ENCODE measurements around the gene IFNA13. TPM values are rescaled to one million over a fixed set of nuclear protein-coding genes. Genes with fewer than 3 reads are reported as not detected.
"Not testable (repeated sequence)": the region's sequence is repeated elsewhere in the genome, so short reads cannot be mapped to it uniquely, and the experiment has no call there.

The IFNA13 gene
- total RNA-seq, 2 donors from 2014 or later, result not detected

DNA sequence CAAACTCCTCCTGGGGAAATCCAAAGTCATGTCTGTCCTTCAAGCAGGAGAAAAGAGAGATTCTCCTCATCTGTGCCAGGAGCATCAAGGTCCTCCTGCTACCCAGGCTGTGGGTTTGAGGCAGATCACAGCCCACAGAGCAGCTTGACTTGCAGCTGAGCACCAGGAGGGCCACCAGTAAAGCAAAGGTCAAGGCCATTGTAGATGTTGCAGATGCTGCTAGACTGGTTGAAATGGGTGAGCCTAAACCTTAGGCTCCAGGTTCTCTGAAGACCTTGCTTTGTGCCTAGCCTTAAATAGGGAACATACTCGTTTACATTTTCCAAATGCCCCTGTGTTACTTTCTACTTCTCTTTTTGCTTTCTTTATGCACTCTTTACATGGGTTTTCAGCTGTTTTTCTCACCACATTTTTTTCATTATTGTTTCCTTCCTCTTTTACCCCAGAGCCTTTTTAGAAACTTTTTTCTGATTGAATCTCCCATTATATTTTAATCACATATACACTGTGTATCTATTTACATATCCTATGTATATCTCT, 17.3 kb upstream of the IFNA13 start, which contains the start of gene IFNA2:
IFNA2 (minus strand) TSS at position 268 of the 540 bp plus-strand sequence; CDS start at position 199, 69 bp downstream.
- Mint-ChIP-seq H3K4me1 (no peaks in the 10 kb centered on the region), H3K4me3 (no peak within 1 kb of the TSS), H3K36me3 (ENCODE audit: low read depth) (no peaks in the 10 kb centered on the region), H3K9me3 (no peaks in the 10 kb centered on the region), H3K27ac (no peak within 1 kb of the TSS), H3K27me3 (peaks cover 31% of the 10 kb centered on the region)
- ATAC-seq (replicated peaks), result no peak

DNA sequence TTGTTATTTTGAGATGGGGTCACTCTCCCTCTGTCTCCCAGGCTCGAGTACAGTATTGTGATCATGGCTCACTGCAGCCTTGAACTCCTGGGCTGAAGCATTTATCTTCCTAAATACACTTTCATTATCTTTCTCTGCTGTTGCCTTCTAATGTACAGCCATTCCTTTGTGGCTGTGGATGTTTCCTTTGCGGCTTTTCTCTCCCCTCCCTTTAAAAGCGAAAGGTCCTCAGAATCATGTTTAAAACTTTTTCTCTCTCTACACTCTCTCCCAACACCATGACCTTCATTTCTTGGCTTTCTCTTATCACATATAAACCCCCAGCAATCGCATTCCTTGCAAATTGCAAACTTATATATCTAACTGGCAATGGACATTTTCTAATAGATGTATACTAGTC, 15.8 kb upstream of the IFNA13 start:
- Mint-ChIP-seq H3K27ac (no peak overlapping the region), H3K36me3 (ENCODE audit: low read depth) (no peaks in the 10 kb centered on the region), H3K4me3 (no peak overlapping the region), H3K9me3 (no peaks in the 10 kb centered on the region), H3K4me1 (no peaks in the 10 kb centered on the region), H3K27me3 (peaks cover 43% of the 10 kb centered on the region)
- ATAC-seq (replicated peaks), result no peak

DNA sequence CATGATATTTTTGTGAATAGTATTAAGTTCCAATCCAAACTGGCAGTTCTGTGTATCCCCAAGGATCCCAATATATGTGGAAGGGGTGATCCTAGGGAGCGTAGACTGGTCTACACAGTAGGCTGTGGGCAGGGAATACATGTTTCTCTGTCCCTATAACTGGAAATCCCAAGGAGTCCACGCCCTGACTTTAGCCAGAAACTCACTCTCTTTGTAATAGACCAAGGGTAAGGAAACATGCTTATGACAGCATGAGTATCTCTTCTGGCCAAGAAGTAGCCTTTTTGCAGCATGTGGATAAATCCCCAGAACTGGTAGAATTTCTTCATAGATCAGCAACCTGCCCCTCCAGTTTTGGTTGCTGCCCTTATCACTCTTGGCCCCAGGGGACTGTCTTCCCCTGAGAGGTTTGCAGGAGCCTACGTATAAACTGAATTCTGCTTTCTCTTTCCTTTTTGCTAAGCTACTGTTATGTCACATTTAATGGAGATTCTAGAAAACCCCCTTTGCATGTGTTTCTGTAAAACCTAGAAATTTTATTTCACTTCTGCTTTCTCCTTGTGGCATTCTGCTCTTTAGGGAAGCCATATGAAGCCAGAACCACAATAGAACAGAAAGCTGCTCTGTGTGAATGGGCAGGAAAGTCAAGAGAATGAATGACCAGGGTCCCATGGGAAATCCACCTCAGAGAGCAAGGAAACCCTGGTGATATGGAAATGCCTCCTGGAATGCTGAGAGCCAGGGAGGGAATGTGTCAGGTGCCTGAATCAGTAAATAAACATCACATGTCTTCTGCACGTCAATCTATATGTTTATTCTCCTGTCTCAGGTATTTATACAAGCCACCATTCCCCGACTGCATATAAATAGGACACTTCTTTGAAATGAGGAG, 13.8 kb upstream of the IFNA13 start:
- H3K36me3 Mint-ChIP-seq (ENCODE audit: low read depth), result no peaks in the 10 kb centered on the region
- H3K27me3 Mint-ChIP-seq, result peaks cover 41% of the 10 kb centered on the region
- H3K9me3 Mint-ChIP-seq, result no peaks in the 10 kb centered on the region
- no peaks in the 10 kb centered on the region for H3K4me1 Mint-ChIP-seq
- no peak overlapping the region for H3K27ac Mint-ChIP-seq
- peak; percentile 75 for ATAC-seq (replicated peaks)
- H3K4me3 Mint-ChIP-seq, result peak overlapping the region; percentile 16

DNA sequence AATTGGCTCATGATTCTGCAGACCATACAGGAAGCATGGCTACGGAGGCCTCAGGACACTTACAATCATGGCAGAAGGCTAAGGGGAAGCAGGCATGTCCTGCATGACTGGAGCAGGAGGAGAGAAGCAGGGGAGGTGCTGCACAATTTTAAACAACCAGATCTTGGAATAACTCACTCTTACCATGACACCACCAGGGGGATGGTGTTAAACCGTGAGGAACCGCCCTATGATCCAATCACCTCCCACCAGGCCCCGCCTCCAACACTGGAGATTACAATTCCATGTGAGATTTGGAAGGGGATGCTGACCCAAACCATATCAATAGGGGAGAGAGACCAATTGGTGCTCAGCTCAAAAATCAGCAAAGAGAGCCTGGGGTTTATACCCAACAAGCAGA, 3.6 kb upstream of the IFNA13 start:
- H3K36me3 Mint-ChIP-seq (ENCODE audit: low read depth); H3K4me1 Mint-ChIP-seq; H3K4me3 Mint-ChIP-seq; H3K9me3 Mint-ChIP-seq; H3K27ac Mint-ChIP-seq; ATAC-seq (replicated peaks): not testable (repeated sequence)
- H3K27me3 Mint-ChIP-seq, result peaks cover 24% of the 10 kb centered on the region

DNA sequence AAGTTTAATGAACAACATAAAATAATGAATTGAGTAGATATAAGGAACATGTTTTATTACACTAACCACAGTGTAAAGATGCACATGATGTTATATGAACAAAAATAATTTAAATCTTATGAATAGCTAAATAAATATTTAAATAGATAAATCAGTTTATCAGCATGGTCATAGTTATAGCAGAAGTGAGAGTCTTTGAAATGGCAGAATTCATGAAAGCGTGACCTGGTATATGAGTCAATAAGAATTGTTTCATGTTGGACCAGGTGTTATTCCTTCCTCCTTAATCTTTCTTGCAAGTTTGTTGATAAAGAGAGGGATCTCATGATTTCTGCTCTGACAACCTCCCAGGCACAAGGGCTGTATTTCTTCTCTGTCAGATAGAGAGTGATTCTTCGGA, 688 bp downstream of the IFNA13 start:
- ATAC-seq (replicated peaks); H3K9me3 Mint-ChIP-seq; H3K27ac Mint-ChIP-seq; H3K36me3 Mint-ChIP-seq (ENCODE audit: low read depth); H3K4me1 Mint-ChIP-seq; H3K4me3 Mint-ChIP-seq: not testable (repeated sequence)
- peaks cover 33% of the 10 kb centered on the region for H3K27me3 Mint-ChIP-seq

DNA sequence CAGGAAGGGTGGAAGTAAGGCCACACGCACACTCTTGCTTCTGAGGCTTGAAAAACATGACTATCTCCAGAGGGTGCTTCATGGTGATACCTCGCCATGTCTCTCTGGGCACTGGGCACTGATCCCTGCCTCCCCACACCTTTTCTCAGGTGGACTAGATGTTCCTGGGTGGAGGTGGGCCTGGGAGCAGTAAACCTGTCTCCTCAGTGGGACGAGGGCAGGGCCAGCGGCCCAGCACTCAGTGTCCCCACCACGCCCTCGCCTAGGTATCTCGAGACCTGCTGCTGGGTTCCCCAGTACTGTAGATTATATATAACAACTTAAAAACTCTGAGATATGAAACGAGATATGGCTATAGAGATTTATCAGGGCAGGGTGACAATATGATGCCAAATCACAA, 5.6 kb downstream of the IFNA13 start:
- Mint-ChIP-seq H3K36me3 (ENCODE audit: low read depth) (no peaks in the 10 kb centered on the region), H3K4me1 (peaks cover 9% of the 10 kb centered on the region), H3K27ac (no peak overlapping the region), H3K4me3 (no peak overlapping the region), H3K27me3 (peaks cover 30% of the 10 kb centered on the region), H3K9me3 (no peaks in the 10 kb centered on the region)
- ATAC-seq (replicated peaks), result no peak

DNA sequence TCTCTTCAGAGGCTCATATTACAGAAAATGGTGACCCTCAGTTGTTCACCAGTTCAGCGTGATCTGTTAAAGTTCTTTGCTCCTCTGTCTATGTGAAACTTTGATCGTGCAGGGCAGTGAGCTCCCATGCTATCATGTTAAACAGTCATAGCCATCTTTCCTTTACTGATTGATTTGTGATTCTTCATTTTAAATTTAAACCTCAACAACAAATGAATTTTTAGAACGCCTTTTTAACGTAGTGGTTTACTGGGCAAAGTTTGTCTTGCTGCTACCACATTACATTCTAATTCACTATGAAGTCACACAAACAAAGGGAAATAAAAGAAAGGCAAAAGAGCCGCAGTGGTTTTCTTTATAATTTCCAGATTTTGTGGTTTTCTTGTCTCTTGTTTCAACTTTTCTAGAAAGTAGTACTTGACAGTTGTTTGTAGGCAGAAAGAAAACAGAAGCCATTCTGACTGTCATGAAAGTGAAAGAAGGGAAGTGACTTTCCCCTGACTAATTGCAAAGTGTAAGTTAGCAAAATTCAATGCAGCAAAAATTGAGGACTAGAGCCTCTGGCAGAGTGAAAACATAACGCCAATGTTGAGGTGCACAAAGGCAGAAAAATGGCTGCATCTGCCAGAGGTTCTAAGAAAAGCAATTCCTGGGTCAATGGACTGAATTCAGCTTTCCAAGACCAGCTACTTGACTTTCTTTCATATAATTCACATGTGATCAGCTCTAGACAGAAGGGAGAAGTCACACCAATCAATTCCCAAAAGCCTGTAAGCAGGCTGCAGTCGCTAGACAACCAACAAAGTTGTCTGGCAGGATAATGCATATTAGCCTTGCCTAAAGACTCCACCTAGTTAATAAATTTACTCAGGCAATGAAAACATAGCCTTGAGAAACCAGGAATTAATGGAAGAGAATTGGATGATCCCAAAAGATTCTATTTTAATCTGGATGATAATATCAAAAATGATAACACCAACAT, 10.1 kb downstream of the IFNA13 start:
- Mint-ChIP-seq H3K4me3 (peak overlapping the region; percentile 66), H3K27ac (peak overlapping the region; percentile 47), H3K4me1 (peaks cover 12% of the 10 kb centered on the region), H3K27me3 (peaks cover 21% of the 10 kb centered on the region), H3K9me3 (peaks cover 5% of the 10 kb centered on the region), H3K36me3 (ENCODE audit: low read depth) (no peaks in the 10 kb centered on the region)
- ATAC-seq (replicated peaks), result peak; percentile 90

DNA sequence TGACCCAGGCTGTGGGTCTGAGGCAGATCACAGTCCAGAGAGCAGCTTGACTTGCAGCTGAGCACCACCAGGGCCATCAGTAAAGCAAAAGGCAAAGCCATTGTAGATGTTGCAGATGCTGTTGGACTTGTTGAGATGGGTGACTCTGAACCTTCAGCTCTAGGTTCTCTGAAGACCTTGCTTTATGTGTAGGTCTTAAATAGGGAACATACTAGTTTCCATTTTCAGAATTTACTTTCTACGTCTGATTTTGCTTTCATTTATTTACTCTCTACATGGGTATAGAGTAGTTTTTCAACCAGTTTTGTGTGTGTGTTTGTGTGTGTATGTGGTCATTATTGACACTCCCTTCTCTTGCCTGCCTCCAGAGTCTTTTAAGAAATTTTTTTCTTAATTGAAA, 17.1 kb downstream of the IFNA13 start, which contains the start of gene IFNA6:
IFNA6 (minus strand) TSS at position 101 of the 400 bp plus-strand sequence; CDS start at position 101, 0 bp downstream.
- Mint-ChIP-seq H3K36me3 (ENCODE audit: low read depth) (no peaks in the 10 kb centered on the region), H3K27ac (no peak within 1 kb of the TSS), H3K4me1 (no peaks in the 10 kb centered on the region), H3K4me3 (no peak within 1 kb of the TSS), H3K27me3 (peaks cover 34% of the 10 kb centered on the region), H3K9me3 (peaks cover 5% of the 10 kb centered on the region)
- no peak for ATAC-seq (replicated peaks)

DNA sequence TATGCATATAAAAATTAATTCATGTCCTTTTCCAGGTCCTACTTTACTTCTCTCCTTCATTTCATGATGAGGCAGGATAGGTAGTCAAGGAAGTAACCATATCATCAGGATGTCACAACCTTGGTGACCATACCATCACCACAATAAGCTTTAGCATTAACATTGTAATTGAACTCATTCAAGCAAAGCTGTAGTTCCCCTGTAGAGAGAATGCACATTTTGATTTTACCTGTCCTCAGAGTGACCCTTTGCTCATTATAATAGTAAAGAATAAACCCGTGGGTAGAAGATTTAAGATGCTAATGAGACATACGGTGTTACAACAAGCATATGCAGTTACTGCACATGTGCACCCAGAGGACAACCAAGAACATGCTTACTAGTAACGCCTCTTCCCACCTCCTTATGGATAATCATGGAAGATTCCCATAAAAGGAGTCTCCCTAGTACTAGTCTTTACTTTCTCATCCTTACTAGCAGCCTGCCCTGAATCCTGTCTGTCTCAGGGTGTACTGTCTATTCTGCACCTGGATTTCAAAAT, 19.4 kb downstream of the IFNA13 start:
- Mint-ChIP-seq H3K9me3 (no peaks in the 10 kb centered on the region), H3K36me3 (ENCODE audit: low read depth) (no peaks in the 10 kb centered on the region), H3K4me1 (no peaks in the 10 kb centered on the region), H3K4me3 (no peak overlapping the region), H3K27ac (no peak overlapping the region), H3K27me3 (peaks cover 36% of the 10 kb centered on the region)
- ATAC-seq (replicated peaks), result no peak

DNA sequence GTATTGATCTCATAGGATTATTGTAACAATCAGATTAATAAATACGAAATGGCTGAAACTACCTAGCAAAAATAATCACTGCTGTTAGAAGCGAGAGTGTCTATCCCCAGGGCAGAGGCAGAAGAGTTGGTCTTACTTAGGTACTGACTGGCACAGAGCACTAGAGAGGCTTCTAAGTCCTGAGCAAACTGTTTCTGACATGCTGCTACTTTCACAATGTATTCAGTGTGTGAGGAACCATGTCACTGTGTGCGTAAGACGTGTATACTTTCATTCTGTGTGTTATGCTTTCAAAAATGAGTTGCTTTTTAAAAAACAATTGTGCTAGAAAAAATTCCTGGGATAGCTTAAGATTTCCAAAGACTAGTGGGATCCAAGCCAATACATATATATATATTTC, 27.1 kb downstream of the IFNA13 start:
- no peak overlapping the region for H3K27ac Mint-ChIP-seq
- H3K27me3 Mint-ChIP-seq, result peaks cover 40% of the 10 kb centered on the region
- H3K36me3 Mint-ChIP-seq (ENCODE audit: low read depth), result no peaks in the 10 kb centered on the region
- no peak for ATAC-seq (replicated peaks)
- H3K4me3 Mint-ChIP-seq, result no peak overlapping the region
- peaks cover 6% of the 10 kb centered on the region for H3K4me1 Mint-ChIP-seq
- H3K9me3 Mint-ChIP-seq, result no peaks in the 10 kb centered on the region

DNA sequence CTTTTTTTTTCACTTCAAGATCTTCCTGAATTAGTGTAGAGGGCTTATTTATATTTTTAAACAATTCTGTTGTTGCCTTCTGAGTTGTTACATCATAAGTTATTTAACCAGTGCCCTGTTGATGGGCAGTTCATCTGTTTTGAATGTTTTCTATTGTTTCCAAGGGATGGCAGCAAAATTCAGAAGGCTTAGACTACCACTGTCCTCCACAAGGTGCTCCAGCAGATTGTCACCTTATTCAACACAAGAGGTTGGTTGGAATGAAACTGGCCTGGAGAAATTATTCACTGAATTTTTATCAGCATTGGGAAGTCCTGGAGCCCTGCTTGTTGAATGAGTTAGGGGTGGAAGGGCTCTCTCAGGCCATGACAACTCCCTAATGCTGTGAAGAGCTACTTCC, 31.4 kb downstream of the IFNA13 start:
- no peak for ATAC-seq (replicated peaks)
- Mint-ChIP-seq H3K4me3 (peak overlapping the region; percentile 97), H3K9me3 (no peaks in the 10 kb centered on the region), H3K36me3 (ENCODE audit: low read depth) (peaks cover 35% of the 10 kb centered on the region), H3K27ac (peak overlapping the region; percentile 94), H3K4me1 (peaks cover 24% of the 10 kb centered on the region), H3K27me3 (peaks cover 10% of the 10 kb centered on the region)

DNA sequence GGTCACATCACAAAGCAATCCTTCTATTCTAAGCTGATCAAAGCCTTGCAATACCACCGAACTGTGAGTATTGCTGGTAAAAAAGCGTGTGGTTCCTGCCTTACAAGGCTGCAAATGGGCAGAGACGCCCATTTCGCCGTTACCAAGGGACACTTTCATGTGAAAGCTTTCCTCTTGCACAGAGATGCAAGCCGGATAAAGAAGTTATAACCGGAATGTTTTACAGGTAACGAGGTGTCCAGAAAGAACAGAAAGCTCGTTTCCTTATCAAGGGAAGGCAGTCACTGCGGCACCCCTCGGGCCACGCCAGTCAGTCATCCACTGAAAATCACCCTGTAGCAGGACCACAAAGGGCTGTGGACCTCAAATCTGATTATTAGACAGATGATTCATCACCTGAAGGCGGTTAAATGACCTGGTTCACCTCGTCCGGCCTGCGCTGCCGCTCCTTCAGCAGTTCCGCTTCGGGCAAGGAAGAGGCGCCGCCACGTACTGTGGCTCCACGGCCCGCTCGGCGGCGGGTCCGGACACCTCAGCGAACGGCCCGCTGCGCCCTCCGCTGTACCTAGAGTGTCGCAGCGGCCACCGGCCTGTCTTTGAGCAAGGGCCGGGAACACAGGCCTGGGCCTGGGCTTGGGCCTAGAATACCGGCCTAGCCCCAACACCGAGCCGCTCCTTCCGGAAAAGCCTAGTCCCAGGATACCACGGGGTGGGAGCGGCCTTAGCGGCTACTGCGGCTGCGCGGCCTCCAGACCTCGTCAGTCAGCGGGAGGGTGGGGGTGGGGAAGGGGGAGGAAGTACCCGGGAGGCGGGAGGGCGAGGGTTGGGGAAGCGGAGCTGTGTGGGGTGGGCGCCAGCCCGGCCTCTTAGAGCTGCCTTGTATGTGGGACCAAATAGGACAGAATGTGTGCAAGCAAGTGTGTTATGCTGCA, 32.9 kb downstream of the IFNA13 start, which contains the start of gene KLHL9:
KLHL9 (minus strand) TSS at position 704 of the 932 bp plus-strand sequence; CDS start at position 159, 545 bp downstream.
- Mint-ChIP-seq H3K36me3 (ENCODE audit: low read depth) (peaks cover 49% of the 10 kb centered on the region), H3K9me3 (no peaks in the 10 kb centered on the region), H3K27ac (peak within 1 kb of the TSS; percentile 94), H3K27me3 (peaks cover 4% of the 10 kb centered on the region), H3K4me3 (peak within 1 kb of the TSS; percentile 97), H3K4me1 (peaks cover 34% of the 10 kb centered on the region)
- ATAC-seq (replicated peaks), result peak; percentile 91

DNA sequence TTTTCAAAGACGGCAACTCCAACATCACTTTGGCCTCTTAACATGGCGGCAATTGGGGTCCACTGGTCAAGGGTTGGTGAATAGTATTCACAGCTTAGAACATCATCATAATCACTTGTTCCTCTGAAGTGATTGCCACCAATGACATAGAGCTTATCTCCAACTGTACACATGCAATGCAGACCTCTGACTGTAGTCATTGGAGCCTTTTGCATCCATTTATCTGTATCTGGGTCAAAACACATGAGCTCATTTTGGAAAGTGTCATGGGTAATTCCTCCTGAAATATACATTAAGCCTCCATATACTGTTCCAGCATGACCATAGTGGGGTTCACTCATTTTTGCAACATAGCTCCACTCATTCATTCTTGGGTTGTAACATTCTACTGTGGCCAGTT, 34.6 kb downstream of the IFNA13 start:
- ATAC-seq (replicated peaks), result no peak
- peak overlapping the region; percentile 16 for H3K27ac Mint-ChIP-seq
- H3K36me3 Mint-ChIP-seq (ENCODE audit: low read depth), result peaks cover 58% of the 10 kb centered on the region
- no peaks in the 10 kb centered on the region for H3K9me3 Mint-ChIP-seq
- H3K4me3 Mint-ChIP-seq, result peak overlapping the region; percentile 97
- peaks cover 3% of the 10 kb centered on the region for H3K27me3 Mint-ChIP-seq
- H3K4me1 Mint-ChIP-seq, result peaks cover 34% of the 10 kb centered on the region

Measured in activated T-helper 17 cell treated with anti-CD3 and anti-CD28 coated beads, Interleukin-2, amount 50 U/mL, for 72 hours (primary cell).